GM21825 (cell line): ENCODE measurements around the gene C1orf146.
"Not testable (repeated sequence)": the region's sequence is repeated elsewhere in the genome, so short reads cannot be mapped to it uniquely, and the experiment has no call there.

Source experiments
- ATAC-seq: cut with Tn5 transposase; IDR thresholded peaks from one replicate; pipeline ENCODE4 v1.9.1; 2021; ENCODE audit warnings: mild to moderate bottlenecking, moderate library complexity; ENCODE audit not compliant: unreplicated experiment

C1orf146 gene

DNA sequence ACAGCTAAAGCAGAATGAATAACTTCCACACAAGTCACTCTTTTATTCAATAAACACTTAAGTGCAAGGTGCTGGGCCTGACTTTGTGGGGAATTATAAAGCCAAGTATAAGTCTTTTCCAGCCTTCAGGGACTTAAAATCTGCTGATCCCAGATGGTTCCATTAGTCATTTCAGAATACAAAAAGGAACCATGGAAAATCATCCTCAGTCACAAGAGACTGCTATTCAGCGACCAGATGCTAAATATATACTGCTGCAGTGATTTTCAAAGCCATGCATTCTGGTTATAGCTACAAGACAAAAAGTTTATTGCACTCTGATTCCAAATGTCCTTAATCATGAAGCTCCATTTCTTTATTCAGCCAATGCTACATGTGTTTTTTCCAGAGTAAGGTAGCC, 55.3 kb downstream of the C1orf146 start:
- no peak for ATAC-seq

- ATAC-seq, result no peak
Measured at GRCh38 chr1:92274939-92275338, 57.2 kb downstream of the C1orf146 start.

DNA sequence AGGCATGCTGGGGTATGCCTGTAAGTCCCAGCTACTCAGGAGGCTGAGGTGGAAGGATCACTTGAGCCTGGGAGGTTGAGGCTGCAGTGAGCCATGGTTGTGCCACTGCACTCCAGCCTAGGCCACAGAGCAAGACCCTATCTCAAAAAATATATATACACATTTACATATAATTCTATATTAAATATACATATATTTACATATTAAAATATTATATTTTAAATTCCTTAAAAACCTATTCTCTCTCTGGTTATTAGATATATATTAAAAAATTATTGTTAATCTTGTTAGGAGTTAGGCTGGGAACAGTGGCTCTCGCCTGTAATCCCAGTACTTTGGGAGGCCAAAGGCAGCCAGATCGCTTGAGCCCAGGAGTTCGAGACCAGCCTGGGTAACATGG, 58.4 kb downstream of the C1orf146 start:
- ATAC-seq, result no peak

- ATAC-seq, result no peak
Measured at GRCh38 chr1:92277105-92277723, 59.5 kb downstream of the C1orf146 start.

GRCh38 chr1:92279781-92280180, 62.1 kb downstream of the C1orf146 start:
- not testable (repeated sequence) for ATAC-seq

GRCh38 chr1:92281411-92281810, 63.7 kb downstream of the C1orf146 start:
- not testable (repeated sequence) for ATAC-seq

GRCh38 chr1:92291372-92291999, 73.8 kb downstream of the C1orf146 start:
- peak; percentile 58 for ATAC-seq
